ENCODE measurements around the gene ATRN.

The ATRN gene

DNA sequence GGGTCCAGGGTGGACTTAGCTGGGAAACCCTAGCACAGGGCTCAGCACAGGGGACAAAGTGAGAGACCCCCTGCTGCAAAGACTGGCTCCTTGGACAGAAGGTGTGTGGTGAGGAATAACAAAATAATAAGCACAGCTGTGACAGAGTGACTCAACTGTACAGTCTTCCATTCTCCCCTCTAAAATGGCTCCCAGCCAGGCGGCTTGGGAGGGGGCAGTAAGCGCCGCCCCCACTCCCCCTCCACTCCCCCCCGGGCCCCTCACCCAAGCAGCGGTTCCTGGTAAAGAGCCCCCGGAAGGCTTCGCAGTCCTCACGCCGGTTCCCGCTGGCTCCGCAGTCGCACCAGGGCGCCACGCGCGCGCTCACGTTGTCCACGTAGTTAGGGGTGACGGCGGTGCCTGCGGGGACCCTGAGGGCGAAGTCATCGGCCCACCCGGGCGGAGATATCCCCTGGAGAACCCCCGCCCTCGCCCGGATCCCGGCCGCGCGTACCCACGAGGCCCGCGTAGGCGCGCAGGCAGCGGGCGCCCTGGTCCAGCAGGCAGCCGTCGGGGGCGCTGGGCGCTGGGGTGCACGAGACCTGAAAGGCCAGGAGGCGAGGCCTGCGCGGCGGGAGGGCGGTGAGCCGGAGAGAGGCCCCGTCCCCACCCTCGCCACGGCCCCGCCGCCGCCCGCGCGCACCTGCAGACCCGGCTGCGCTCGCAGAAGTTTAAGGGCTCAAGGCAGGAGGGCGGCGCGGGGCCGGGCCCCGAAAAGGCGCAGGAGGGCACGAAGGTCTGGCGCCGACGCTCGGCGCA is 189.6 kb downstream of the ATRN start:
- DNase-seq = no peak

DNA sequence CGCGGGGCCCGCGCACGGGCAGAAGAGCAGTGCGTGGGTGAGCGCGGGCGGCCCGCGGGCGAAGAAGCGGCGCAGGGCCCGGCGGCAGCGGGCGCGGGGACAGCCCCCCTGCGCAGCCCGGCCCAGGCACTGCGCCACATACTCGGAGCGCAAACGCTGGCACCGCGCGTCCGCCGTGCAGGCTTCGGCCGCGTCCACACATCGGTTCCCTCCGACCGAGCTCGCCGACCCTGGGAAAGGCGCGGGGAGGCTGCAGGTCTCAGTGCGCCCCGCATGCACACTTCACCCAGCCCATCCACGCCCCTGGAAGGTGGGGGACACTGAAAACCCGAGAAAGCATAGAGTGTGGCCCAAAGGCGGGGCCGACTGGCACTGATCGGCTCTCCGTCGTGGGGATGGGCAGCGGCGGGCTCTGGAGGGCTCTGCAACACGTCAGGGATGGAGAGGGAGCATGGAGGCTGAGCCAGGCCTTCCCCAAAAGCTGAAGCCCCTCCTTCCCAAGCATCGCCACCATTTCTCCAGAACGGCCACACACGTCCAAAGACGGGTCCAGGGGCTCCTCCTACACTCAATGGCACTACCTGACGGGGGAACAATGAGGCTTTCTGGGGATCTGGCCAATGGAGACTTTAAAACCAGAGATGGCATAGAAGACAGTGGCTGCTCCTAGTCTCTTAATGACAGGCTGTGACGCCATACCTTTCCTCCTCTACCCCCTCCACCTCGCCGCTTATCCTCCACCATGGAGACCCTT is 190.4 kb downstream of the ATRN start:
- DNase-seq = no peak

DNA sequence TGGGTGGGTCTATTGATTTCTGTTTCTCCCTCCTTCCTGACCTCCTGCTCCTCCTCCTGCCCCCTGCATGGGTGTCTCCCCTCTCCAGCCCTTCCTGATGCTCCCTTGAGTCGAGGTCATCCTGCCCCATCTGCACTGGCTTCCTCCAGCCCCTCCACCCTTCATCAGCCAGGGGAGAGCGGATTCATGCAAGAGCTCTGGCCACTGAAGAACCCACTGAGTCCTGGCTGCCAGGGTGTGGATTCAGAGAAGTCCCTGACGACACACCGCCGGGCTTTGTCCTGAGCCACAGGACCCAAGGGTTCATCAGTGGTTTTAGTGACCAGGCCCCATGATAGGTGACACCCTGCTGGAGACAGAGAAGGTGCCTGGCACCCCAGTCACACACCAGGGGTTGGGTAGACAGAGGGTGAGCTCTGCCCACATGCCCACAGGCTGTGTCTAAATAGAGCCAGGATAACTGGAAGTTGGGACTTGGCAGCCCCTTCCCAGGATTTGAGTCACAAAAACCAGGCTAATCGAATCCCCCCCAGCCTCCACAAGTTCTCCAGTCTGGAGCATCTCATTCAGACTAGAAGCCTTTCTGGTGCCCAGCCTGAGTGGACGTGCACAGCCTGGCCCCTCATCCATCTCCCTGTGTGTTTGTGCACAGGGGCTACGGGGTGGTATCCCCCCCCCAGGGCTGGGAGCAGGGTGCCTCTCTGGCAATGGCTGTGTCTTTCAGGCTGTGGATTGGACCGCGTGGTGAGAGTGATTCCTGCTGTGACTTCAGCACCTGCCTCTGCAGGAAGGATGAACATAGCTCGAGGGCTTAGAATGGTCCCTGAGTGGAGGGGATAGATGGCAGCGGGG is 191.2 kb downstream of the ATRN start:
- no peak for DNase-seq

DNA sequence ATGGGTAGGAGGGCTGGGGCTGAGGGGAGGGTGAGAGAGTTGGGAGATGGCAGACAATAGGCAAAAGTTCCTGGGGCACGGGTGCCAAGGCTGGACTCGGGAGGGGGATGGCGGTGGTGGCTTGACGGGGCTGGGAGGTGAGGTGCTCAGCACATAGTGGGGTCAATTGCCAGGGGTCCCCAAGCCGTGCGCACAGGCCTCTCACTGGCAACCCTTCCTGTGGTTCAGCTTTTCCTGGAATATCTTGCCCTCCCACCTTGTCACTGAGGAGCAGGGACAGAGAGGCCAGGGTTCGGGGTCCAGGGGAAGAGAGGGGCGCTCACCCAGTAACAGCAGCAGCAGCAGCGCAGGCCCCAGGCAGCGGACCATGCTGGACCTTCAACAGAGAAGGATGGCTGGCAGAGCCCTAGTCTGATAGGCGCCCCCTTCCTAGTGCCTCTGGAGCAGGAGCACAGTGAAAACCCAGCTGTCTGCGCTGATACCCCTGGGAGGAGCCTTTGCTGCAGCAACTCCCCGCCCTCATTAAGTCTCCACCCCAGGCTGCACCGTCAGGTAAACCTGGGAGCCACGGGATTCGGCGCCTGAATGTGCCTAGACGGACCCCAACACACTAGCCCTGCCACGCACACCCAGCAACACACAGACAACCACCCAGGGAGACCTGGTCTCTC is 192.3 kb downstream of the ATRN start, which contains the start of gene GFRA4:
Gene GFRA4 (minus strand): TSS at position 369 of the 671 bp plus-strand sequence. CDS start 0 bp downstream, at position 369.
- no peak for DNase-seq

DNA sequence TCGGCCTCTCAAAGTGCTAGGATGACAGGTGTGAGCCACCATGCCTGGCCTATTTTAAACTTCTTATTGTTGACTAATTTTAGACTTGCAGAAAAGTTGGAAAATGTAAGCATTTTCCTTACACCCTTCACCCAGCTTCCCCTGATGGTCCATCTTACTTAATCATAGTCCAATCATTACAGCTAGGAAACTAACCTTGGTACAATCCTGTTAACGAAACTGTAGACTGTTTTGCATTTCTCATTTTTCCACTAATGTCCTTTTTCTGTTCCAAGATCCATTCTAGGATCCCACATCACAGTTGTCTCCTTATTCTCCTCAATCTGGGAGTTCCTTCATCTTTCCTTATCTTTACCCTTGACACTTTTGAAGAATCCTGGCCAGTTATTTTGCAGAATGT is 193.0 kb downstream of the ATRN start:
- DNase-seq = no peak

DNA sequence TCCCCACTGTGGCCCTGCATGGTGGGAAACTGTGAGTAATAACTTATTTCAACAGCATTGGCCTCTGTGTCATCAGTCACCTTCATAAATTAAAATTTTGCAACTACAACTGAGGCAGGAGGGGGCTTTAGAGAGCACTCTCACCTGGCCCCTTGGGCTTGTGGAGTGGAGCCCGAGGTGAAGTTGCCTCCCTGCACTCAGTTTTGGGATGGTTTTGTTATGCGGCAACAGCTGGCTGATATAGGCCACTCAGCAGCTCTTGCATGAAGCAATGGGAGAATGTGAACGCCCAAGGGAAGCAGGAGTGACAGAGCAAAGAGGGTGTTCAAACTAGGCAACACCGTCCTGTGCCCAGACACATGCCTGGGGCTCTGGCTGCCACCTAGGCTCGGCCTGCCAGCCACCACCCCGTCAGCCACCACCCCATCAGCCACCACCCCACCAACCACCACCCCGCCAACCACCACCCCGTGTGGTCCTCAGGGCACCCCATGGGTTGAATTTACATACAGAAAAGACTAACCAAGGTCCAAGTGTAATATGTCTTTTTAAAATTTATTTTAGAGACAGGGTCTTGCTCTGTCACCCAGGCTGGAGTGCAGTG is 196.7 kb downstream of the ATRN start:
- no peak for DNase-seq

DNA sequence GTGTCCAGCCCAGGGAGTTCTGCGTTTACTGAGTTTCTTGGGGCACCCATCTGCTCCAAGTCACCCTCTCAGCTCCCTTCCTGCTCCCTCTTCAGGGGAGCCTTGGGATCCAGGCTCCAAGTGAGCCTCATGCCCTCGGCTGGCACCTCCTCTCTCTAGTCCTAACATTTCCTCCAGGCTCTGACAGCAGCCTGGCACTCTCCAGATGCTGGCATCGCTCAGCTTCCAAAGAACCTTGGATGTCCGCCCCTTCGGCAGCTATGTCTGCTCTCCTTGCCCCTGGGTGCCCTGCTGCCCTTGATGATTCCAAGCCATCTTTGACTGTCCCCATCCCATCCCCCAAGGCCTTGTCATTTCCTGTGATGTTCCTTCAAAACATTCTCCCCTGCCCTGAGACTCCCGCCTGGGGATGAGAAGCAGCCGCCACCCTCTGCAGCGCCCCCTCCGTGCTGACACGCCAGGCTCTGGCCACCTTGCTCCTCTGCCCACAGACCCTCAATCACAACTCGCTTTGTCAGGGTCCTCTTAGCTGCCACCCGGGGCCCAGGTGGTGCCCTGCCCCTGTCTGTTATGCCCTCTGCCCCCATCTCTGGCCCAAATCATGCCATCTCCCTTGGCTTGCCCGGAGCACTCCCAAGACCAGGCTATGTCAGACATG is 199.0 kb downstream of the ATRN start:
- DNase-seq = no peak

DNA sequence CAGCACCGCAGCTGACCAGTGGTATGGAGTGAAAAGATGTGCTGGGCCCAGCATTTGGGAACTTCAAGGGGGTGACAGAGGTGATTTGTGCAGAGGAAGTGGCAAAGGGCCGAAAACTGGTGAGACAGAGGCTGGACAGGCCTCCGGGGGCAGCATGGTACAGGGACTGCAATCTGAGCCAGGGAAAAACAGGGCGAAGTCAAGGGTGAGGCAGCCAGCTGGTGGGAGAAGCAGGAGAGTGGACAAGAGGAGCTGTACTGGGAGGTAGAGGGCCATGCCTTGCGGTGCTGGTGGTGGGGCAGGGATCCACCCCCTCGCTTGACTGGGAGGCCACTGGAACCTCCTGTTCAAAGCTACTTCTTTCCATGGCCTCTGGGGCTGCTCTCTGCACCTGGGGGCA is 199.7 kb downstream of the ATRN start:
- no peak for DNase-seq

DNA sequence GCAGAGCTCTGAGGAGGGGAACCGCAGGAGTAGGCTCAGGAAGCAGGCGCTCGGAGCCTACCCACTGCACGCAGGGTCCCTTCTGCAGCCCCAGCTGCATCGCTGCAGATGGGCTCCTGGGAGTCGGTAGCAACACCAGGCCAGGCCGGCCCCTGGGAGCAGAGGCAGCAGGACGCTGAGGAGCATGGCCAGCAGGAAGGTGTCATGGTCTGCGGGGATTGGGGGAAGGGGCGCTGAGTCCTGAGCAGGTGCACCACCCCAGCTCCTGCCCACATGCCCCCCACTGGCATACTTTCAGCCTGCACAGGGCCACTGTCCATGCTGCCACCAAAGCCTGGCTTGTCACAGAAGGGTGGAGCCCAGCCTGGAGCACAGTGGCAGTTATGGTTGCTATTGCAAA is 200.1 kb downstream of the ATRN start:
- no peak for DNase-seq

DNA sequence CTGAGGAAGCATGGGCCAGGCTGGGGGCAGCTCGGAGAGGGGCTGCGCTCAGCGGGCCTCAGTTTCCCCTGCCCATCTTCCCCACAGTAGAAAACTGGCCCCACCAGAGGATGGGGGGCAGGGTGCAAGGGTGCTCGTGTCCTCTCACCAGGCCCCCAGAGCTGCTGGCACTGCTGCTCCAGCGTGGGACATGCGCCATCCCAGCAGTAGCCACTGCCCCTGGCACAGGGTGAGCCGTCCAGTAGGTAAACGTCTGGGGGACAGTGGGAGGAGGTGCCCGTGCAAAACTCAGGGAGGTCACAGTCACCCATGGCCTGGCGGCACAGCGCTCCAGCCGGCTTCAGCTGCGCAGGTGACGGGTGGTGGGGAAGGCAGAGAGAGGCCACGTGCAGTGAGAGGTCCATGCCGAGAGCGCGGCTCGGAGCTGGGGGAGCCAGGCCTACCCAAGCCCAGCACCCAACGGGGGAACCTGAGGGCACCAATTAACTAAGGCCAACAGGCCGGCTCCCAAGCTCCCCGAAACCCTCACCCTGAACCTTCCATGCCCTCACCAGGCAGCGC is 201.2 kb downstream of the ATRN start:
- DNase-seq = no peak

DNA sequence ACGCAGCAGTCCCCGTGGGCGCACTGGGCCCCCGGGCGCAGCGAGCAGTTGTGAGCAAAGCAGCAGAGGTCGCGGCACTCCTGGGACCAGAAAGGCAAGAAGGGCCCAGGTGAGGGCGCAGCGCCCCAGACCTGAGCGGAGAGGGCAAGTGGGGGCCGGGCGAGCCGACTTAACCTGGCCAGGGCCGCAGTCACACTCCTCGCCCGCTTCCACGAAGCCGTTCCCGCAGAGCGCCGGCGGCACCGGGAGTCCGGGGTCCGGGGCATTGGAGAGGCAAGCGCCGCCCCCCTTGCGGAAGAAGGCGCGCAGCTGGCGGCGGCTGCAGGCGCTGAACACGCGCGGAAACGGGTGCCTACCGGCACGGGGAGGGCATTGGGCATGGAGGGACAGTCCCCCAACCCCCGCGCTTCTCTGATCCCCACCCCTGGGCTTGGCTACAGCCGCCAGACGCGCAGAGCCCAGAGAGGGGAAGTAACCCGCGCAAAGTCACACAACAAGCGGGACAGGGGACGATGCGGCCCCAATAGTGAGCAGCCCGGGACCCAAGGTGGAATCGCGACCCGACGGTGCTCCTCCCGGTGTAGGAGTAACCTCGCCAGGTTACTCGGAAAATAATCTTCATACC is 201.8 kb downstream of the ATRN start:
- DNase-seq = no peak

DNA sequence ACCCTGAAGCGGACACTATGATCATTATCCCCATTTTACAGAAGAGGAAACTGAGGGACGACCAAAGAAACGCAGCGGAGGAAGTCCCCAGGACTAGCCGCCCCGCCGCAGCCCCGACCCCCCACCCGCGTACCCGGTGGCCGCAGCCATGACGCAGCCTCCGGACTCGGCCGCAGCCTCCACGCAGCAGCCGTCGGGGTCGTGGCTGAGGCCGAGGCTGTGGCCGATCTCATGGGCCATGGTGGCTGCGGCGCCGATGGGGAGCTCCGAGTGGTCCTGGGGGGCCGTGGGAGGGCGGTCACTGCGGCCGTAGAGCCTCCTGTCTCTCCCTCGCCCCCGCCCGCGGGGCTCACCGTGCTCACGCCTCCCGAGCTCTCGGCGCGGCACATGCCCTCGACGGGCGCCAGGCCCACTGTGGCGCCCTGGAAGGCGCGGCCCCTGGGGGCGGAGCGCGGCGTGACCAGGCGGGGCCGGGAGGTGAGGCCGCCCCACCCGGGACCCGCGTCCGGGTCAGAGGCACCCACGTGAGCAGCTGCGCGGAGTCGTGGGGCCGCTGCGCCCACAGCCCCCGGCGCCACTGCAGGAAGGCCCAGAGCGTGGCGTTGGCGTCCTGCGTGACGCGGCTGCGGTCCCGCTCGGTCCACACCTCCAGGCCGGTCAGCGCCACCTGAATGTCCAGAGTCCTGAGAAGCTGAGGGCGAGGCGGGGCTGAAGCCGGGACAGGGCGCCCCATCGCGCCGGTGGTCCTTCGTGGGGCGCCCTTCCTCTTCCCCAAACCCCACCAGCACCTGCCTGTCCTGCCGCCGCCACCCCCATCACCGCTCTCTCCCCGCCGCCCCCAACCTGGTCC is 202.6 kb downstream of the ATRN start:
- no peak for DNase-seq

DNA sequence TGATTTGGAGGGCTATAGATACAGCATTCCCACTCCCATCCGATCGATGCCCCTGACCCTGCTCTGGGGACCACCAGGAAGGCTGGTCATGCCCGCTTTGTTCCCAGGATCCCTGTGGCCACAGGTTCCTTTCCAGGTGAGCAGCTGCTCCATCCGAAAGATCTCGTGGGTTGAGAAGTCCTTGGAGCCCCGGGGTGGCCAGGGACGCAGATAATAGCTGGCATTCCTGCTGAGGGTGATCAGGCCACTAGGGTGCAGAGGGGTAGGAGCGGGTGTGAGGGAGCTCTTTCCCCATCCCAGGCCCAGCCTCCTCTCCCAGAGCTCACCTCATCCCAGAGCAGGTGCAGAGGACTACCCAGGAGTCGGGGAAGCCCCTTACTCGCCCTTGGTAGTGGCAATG is 203.6 kb downstream of the ATRN start:
- DNase-seq = no peak

DNA sequence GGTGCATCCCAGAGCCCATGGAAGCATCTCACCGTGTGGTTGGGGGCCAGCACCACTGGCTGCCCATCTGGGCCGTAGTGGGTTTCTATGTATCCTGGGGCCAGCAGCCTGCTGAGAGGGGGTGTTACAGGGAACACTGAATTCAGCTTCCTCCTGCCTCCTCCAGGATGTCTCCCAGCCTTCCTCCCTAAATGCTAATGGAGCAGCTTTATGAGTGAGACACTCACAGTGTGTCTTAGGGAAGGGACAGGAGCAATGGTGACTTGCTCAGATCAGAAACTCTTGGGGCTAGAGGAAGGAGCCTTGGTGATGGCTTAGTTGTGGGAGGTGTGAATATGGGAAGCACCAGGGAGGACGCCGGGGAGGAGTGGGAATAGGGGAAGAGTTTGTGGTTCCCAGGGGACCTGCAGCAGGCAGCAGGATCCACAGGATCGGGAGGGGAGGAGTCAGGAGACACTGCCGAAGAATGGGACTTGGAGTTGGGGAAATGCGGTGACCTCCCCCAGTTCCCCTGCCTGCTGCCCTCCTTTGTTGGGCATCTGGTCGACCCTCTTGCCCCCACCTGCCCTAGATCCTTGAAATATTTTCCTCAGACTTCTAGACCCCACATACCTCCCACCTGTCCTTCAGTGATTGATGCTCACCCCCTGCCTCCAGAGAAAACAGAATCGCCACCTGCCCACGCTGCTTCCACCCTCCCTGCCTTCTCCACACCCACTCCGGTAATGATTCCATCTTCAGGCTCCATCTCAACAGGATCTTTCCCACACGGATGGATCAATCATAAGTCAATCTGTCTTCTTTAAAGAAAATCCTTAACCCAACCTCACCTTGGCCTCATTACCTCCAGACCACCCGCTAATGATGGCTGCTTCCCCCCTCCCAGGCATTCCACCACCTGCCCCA is 204.4 kb downstream of the ATRN start:
- DNase-seq = no peak

DNA sequence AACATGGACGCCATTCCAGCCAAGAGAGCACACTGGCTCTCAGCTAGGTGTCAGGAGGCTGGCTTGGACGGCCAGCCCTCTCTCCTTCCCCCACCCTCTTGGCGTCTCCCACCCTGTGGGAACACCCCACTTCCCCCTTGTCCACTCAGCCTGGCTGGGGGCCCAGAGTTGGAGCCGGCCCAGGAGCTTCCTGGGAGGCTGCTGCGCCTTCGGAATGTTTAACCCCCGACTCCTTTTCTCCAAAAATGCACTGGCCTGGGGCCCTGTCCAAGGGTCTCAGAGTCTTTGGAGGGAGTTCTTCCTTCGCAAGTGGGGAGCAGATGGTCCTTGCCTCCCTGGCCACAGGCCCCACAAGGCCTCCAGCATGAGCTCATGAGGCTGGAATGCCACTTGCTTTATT is 206.9 kb downstream of the ATRN start:
- no peak for DNase-seq

DNA sequence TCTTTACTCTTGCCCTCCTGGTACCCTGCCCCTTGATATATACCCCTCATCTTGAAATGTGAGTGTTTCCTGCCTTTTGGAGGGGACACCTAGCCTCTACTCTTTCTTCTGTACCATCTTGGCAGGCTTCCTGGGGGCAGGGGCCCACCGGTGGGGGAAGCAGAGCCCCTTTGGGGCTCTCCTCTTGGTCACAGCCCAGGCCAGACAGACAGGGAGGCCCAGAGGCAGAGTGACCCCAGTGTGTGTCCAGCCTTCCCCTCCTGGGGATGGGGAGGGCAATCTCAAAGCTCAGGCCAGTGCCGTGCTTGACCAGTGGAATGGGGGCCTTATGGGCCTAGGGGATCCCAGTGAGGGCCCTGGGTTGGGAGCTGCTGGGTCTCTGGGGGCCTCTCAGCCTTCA is 207.4 kb downstream of the ATRN start:
- DNase-seq = no peak

DNA sequence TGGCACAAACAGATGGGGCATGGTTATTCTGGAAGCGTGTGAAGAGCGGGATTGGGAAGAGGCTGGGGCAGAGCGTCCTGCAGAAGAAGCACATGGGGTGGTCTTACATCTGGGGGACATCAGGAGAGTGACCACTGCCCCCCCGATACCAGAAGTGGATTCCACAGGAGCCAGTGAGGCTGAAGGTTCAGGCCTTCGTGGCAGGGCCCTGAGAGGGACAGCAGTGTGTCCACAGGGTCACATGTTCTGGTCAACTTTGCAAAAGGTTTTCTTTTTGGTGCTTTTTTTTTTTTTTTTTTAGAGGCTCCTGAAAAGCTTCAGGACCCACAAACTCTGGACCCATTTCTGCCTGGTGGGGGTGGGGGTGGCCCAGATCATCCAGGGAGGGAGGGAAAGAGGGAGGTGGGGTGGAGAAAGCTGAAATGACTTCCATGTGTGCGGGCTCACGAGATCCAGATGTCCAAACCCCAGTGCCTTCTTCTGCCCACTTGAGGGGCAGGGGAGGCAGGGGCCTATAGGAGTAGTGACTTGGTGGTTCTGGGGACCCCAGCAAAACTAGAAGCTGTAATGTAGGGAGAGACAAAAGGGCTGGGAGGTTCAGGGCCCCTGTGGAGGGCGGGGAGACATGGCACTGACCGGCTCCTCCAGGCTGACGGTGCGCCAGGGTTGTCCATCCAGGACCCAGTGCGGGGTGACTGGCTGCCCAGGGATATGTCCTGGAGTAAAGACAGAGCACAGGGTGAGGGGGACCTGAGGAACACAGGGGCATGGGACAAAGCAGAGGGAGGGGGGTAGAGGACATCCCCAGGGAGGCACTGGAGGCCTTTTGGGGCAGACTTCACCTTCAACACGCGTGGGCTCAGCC is 208.3 kb downstream of the ATRN start:
- no peak for DNase-seq

Measured in effector CD8-positive, alpha-beta T cell (primary cell).